Fibroblast of skin of abdomen (primary cell): ENCODE data around the gene SLC5A2.
A peak's percentile ranks its signal among the peaks of the same experiment; 100 is the strongest.
"Not testable (repeated sequence)": the region's sequence is repeated elsewhere in the genome, so short reads cannot be mapped to it uniquely, and the experiment has no call there.

ENCODE experiments used
- DNase-seq: peaks from one replicate; pipeline ENCODE4 v3.0.0-alpha.2; 2013

Gene SLC5A2

DNA sequence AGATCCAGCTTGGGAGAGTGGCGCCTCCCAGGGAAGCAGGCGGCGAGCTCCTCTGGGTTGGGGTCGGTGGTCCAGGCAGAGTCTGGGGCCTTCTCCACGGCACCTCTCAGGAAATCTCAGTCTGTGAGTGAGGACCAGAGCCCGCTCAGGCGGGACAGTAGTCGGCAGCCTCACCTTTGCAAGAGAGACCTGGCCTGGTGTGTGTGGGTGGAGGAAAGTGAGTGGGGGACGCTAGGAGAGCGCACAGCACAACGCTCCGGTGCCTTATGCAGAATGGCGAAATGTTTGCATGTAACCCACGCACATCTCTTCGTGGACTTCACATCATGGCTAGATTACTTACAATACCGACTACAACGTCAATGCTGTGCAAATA is 47.0 kb downstream of the SLC5A2 start:
- no peak for DNase-seq

GRCh38 chr16:31530405-31530804 is 47.5 kb downstream of the SLC5A2 start:
- no peak for DNase-seq

GRCh38 chr16:31531096-31531495 is 48.2 kb downstream of the SLC5A2 start:
- DNase-seq: no peak

DNA sequence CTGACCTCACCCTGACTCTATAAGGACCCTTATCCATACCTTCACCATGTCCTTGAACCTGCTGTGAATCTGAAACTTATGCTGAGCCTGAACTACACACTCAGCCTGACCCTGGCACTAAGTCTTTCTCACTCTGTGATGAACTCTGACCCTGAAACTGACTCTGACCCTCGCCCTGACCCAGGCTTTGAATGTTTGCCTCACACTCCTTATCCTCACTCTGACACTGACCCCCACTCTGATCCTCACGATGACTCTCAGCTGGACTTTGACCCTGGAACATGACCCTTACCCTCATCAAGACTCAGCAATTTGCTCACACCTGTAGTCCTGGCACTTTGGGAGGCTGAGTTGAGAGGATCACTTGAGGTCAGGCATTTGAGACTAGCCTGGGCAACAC is 49.2 kb downstream of the SLC5A2 start:
- no peak for DNase-seq

GRCh38 chr16:31532896-31533295 is 50.0 kb downstream of the SLC5A2 start:
- no peak for DNase-seq

DNA sequence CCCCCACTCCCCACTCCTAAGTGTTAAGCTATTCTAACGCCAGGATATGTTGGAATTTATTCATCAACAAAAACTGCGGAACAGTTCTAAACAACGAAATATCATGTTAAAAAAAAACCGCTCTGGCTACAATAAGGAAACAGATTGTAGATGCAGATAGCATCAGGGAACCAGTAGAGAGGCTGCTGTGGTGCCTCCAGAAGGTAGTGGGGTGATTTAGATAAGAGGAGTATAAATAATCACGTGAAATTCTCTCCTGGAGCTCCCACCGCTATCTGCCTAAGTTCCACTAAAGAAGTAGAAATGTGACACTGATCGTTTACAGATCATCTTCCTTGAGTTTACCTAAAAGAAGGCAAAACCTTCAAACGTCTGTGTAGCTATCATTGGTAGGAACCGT is 52.8 kb downstream of the SLC5A2 start:
- no peak for DNase-seq

DNA sequence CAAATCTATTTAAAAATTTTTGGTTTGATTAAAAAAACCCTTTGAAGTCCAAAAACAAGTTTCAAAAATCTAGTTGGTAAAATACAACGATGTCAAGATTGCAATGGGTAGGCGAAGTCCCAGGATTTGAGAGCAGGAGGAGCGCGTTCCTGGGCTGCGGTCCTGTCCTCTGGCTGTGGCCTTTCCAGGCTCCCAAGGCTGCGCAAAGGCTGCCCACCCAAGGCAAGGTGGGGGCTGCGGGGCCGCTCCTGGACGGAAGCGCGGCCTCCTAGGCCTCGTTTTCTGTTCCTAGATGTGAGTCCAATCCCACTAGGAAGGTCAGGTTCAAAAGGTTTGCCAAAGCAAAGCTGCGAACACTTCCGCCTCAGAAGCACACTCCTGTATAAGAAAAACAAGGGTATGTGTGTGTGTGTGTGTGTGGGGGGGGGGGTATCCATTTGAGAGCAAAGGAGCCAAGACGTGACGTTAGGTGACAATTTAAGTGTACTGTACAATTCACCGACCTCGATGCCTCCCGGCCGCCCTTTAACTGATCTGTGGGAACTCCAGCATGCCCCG is 54.0 kb downstream of the SLC5A2 start:
- DNase-seq: no peak

DNA sequence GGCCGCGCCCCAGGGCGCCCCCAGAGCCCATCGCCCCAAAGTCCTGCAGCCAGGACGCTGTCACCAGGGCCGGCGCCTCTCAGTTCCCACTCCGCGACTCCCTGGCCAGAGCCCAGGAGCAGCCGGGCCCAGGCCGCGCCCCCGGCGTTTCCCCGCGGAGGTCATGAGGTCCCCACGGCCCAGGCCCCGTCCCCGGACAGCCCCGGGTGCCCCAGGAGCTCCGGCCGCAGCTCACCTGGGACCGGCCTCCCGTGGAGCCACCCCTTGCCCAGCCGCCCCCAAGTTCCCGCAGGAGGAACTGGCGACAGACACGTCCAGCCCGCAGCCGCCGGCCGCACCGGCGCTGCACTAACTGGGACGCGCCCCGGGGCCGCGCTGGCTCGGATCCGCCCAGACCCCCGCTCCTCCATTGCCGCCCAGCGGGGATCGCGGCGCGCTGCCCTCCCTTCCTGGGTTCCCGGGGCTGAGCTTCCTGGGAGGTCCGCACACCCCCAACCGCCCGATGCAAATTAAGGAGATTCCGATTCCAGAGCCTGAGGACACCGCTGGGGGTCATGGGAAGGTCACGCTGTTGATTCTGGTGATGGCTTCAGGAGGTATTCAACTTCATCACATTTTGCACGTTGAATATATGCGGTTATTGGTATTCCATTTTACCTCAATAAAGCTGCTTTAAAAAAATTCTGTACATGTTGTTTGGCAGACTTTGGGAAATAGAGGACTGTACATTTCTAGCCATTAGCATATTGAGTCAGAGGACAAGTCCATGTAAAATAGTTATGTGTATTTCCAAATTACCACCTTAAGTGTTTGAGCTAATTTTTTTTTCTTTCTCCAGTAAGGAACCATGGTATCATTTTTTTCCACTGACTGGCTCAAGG is 54.7 kb downstream of the SLC5A2 start:
- DNase-seq: peak; percentile 4

GRCh38 chr16:31538243-31538598 is 55.3 kb downstream of the SLC5A2 start:
- not testable (repeated sequence) for DNase-seq

GRCh38 chr16:31539762-31540161 is 56.8 kb downstream of the SLC5A2 start:
- not testable (repeated sequence) for DNase-seq
